HepG2 (cell line): ENCODE data around the gene PRKAR1B. TPM values are rescaled to one million over a fixed set of nuclear protein-coding genes. Genes with fewer than 3 reads are reported as not detected.

Experiments
- BRCA1 ChIP-seq: sonication (generic); formaldehyde crosslinking; IDR thresholded peaks from 2 replicates; pipeline ENCODE4 v1.4.0; 2020; ENCODE audit warnings: missing genetic modification reagents
- DPF2 ChIP-seq: sonication (generic); formaldehyde crosslinking; IDR thresholded peaks from 2 replicates; pipeline ENCODE4 v1.4.0; 2020; ENCODE audit warnings: mild to moderate bottlenecking, low read depth, missing genetic modification reagents, borderline replicate concordance
- ELK4 ChIP-seq: sonication (generic); formaldehyde crosslinking; IDR thresholded peaks from 2 replicates; pipeline ENCODE4 v1.9.0; 2021; ENCODE audit warnings: missing genetic modification reagents, borderline replicate concordance
- ETV6 ChIP-seq: sonication (generic); formaldehyde crosslinking; conservative IDR thresholded peaks from 2 replicates; pipeline ENCODE4 v1.4.0; 2020; ENCODE audit warnings: missing genetic modification reagents
- KAT8 ChIP-seq: IDR thresholded peaks from 2 replicates; pipeline ENCODE4 v1.6.1; 2016; ENCODE audit warnings: missing genetic modification reagents, missing compliant biosample characterization
- MAF1 ChIP-seq: sonication (generic); formaldehyde crosslinking; IDR thresholded peaks from 2 replicates; pipeline ENCODE4 v1.5.0; 2020; ENCODE audit warnings: missing genetic modification reagents, borderline replicate concordance
- NFRKB ChIP-seq: fragments of 450-650 bp; IDR thresholded peaks from 2 replicates; pipeline ENCODE4 v1.6.1; 2017
- PHB2 ChIP-seq: fragments of 450-650 bp; IDR thresholded peaks from 2 replicates; pipeline ENCODE4 v1.6.1; 2018; ENCODE audit not compliant: partially characterized antibody
- RBM39 ChIP-seq: fragments of 200-400 bp; formaldehyde crosslinking; IDR thresholded peaks from one replicate; pipeline ENCODE4 v1.6.1; 2018; ENCODE audit warnings: antibody characterized with exemption, mild to moderate bottlenecking, low read depth, low read length; ENCODE audit not compliant: poor library complexity, severe bottlenecking
- RNF219 ChIP-seq: sonication (generic); formaldehyde crosslinking; IDR thresholded peaks from 2 replicates; pipeline ENCODE4 v1.5.0; 2020; ENCODE audit warnings: mild to moderate bottlenecking, missing genetic modification reagents
- SKI ChIP-seq: fragments of 450-650 bp; IDR thresholded peaks from one replicate; pipeline ENCODE4 v1.6.1; 2018; ENCODE audit warnings: mild to moderate bottlenecking; ENCODE audit not compliant: partially characterized antibody
- SP2 ChIP-seq: sonication (generic); formaldehyde crosslinking; IDR thresholded peaks from 2 replicates; pipeline ENCODE4 v1.5.1; 2020; ENCODE audit warnings: mild to moderate bottlenecking, missing genetic modification reagents
- SPEN ChIP-seq: sonication (generic); formaldehyde crosslinking; IDR thresholded peaks from 2 replicates; pipeline ENCODE4 v1.5.1; 2020; ENCODE audit warnings: low read depth, mild to moderate bottlenecking, missing genetic modification reagents
- STAG1 ChIP-seq: sonication (generic); formaldehyde crosslinking; IDR thresholded peaks from 2 replicates; pipeline ENCODE4 v1.4.0; 2020; ENCODE audit warnings: missing genetic modification reagents
- TOPORS ChIP-seq: sonication (generic); formaldehyde crosslinking; IDR thresholded peaks from 2 replicates; pipeline ENCODE4 v1.8.0; 2023; ENCODE audit warnings: mild to moderate bottlenecking, missing genetic modification reagents
- ZNF225 ChIP-seq: sonication (generic); formaldehyde crosslinking; IDR thresholded peaks from 2 replicates; pipeline ENCODE4 v1.4.0; 2020; ENCODE audit warnings: mild to moderate bottlenecking, missing genetic modification reagents
- ZNF576 ChIP-seq: sonication (generic); formaldehyde crosslinking; IDR thresholded peaks from 2 replicates; pipeline ENCODE4 v1.4.0; 2020; ENCODE audit warnings: mild to moderate bottlenecking, missing genetic modification reagents
- ZNF607 ChIP-seq: sonication (generic); formaldehyde crosslinking; IDR thresholded peaks from 2 replicates; pipeline ENCODE4 v1.5.1; 2020; ENCODE audit warnings: missing genetic modification reagents, mild to moderate bottlenecking, borderline replicate concordance
- ZSCAN31 ChIP-seq: sonication (generic); formaldehyde crosslinking; IDR thresholded peaks from 2 replicates; pipeline ENCODE4 v1.5.0; 2020; ENCODE audit warnings: low read depth, mild to moderate bottlenecking, missing genetic modification reagents
- polyA plus RNA-seq, 8 experiments: library from polyadenylated mRNA; depleted of rRNA in 3 of 8; stranded (reverse) in 7 of 8; unstranded in 1 of 8; fragments of >200 nt; fragmentation: Illumina TruSeq in 4 of 8; extraction: Trizol in 4 of 8; gene quantifications; 2 replicates each; pipeline versions ENCODE4 v1.2.1 to v1.2.3, GENCODE V29; 2011 to 2016; ENCODE audit warnings: low read depth in 4 of 8, missing spikeins in 1 of 8, mixed read lengths in 1 of 8; ENCODE audit not compliant: insufficient read depth in 1 of 8
- total RNA-seq, 5 experiments: library from RNA; depleted of rRNA; stranded (reverse); fragments of >200 nt; fragmentation: Illumina TruSeq; extraction: Trizol; gene quantifications; 2 replicates each; pipeline ENCODE4 v1.2.3, GENCODE V29; 2016; ENCODE audit warnings: low read depth in 1 of 5
- TF ChIP-seq, protein P1 (sequence below): sonication (generic); formaldehyde crosslinking; IDR thresholded peaks from 2 replicates; pipeline ENCODE4 v1.5.1; 2020; ENCODE audit warnings: mild to moderate bottlenecking, moderate library complexity, missing genetic modification reagents
- TF ChIP-seq, protein P2 (sequence below): sonication (generic); formaldehyde crosslinking; IDR thresholded peaks from 2 replicates; pipeline ENCODE4 v1.4.0; 2020; ENCODE audit warnings: missing genetic modification reagents, mild to moderate bottlenecking, borderline replicate concordance

The PRKAR1B gene
- total and polyA plus RNA-seq, 2 of the 13 experiments (the other 11 are each of a cell fraction or from before 2014, with no cell fraction given) = 7.9 to 28.2 TPM

- no peak for TF ChIP-seq ZNF576 (CRISPR knock-in tag)
- peak; percentile 97 for TF ChIP-seq STAG1
- TF ChIP-seq PHB2 = no peak
- TF ChIP-seq RBM39 = no peak
- TF ChIP-seq SP2 (CRISPR knock-in tag) = no peak
- peak; percentile 56; the same call in 1 of the 2 replicates for TF ChIP-seq KAT8
- TF ChIP-seq TOPORS (CRISPR knock-in tag) = no peak
- peak; percentile 63 for TF ChIP-seq SKI
- TF ChIP-seq NFRKB = no peak
- TF ChIP-seq BRCA1 (CRISPR knock-in tag) = peak; percentile 56; the same call in 1 of the 2 replicates
- TF ChIP-seq ELK4 (CRISPR knock-in tag) = no peak
- TF ChIP-seq SPEN (CRISPR knock-in tag) = peak; percentile 64; the same call in 1 of the 2 replicates
- TF ChIP-seq ZSCAN31 (CRISPR knock-in tag) = 0 out of 2 replicates have a peak, but pooled peaks have one; percentile 23
- no peak for TF ChIP-seq ETV6
- no peak; the same call in 1 of the 2 replicates for TF ChIP-seq ZNF225
- TF ChIP-seq, protein P1, sequence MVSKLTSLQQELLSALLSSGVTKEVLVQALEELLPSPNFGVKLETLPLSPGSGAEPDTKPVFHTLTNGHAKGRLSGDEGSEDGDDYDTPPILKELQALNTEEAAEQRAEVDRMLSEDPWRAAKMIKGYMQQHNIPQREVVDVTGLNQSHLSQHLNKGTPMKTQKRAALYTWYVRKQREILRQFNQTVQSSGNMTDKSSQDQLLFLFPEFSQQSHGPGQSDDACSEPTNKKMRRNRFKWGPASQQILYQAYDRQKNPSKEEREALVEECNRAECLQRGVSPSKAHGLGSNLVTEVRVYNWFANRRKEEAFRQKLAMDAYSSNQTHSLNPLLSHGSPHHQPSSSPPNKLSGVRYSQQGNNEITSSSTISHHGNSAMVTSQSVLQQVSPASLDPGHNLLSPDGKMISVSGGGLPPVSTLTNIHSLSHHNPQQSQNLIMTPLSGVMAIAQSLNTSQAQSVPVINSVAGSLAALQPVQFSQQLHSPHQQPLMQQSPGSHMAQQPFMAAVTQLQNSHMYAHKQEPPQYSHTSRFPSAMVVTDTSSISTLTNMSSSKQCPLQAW = 0 out of 2 replicates have a peak, but pooled peaks have one; percentile 44
- no peak for TF ChIP-seq ZNF607 (CRISPR knock-in tag)
- TF ChIP-seq, protein P2, sequence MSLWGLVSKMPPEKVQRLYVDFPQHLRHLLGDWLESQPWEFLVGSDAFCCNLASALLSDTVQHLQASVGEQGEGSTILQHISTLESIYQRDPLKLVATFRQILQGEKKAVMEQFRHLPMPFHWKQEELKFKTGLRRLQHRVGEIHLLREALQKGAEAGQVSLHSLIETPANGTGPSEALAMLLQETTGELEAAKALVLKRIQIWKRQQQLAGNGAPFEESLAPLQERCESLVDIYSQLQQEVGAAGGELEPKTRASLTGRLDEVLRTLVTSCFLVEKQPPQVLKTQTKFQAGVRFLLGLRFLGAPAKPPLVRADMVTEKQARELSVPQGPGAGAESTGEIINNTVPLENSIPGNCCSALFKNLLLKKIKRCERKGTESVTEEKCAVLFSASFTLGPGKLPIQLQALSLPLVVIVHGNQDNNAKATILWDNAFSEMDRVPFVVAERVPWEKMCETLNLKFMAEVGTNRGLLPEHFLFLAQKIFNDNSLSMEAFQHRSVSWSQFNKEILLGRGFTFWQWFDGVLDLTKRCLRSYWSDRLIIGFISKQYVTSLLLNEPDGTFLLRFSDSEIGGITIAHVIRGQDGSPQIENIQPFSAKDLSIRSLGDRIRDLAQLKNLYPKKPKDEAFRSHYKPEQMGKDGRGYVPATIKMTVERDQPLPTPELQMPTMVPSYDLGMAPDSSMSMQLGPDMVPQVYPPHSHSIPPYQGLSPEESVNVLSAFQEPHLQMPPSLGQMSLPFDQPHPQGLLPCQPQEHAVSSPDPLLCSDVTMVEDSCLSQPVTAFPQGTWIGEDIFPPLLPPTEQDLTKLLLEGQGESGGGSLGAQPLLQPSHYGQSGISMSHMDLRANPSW (CRISPR knock-in tag) = no peak
- TF ChIP-seq MAF1 (CRISPR knock-in tag) = no peak
- TF ChIP-seq DPF2 (CRISPR knock-in tag) = 0 out of 2 replicates have a peak, but pooled peaks have one; percentile 22
- no peak for TF ChIP-seq RNF219 (CRISPR knock-in tag)
Observed at GRCh38 chr7:732094-732541, 5.0 kb upstream of the PRKAR1B start (continued).
